ENCODE measurements around the gene OR1L6.

The OR1L6 gene

GRCh38 chr9:122781671-122782070 lies 39.6 kb downstream of the OR1L6 start:
- Histone ChIP-seq H3K4me3 (replicated peaks; ENCODE audit: low read depth, low read length) (no peak overlapping the region), H3K27me3 (replicated peaks; ENCODE audit: control insufficient read depth, insufficient read depth, low read length) (no peaks in the 10 kb centered on the region; the same call in 1 of the 2 replicates)

DNA sequence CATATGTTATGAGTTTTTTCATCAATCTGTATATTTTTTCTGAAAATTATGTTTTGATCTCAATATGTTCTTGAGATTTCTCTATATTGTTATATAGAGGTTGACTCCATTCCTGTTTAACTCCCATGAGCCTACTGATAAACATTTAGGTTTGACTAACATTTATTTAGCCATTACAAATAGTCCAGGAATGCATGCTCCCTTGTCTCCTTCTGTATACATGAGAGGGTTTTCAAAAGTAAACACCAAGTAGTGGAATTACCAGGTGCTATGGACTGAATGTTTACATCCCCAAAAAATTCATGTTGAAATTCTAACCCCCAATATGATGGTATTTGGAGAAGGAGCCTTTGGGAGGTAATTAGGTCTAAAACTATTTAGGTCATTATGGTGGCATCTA lies 43.2 kb downstream of the OR1L6 start:
- Histone ChIP-seq H3K27me3 (replicated peaks; ENCODE audit: control insufficient read depth, insufficient read depth, low read length) (no peaks in the 10 kb centered on the region), H3K36me3 (ENCODE audit: control insufficient read depth, insufficient read depth, low read length) (no peaks in the 10 kb centered on the region), H3K4me3 (replicated peaks; ENCODE audit: low read depth, low read length) (no peak overlapping the region)
- TF ChIP-seq CTCF (IDR thresholded peaks at IDR 0.05; ENCODE audit: insufficient read depth, low read length, poor library complexity, severe bottlenecking) = no peak
- DNase-seq (ENCODE audit: extremely low read depth, insufficient read length) = no peak

More at GRCh38 chr9:122781671-122782070, 39.6 kb downstream of the OR1L6 start:
- no peak for DNase-seq (ENCODE audit: extremely low read depth, insufficient read length)
- H3K36me3 ChIP-seq (ENCODE audit: control insufficient read depth, insufficient read depth, low read length) = no peaks in the 10 kb centered on the region
- no peak for TF ChIP-seq CTCF (IDR thresholded peaks at IDR 0.05; ENCODE audit: insufficient read depth, low read length, poor library complexity, severe bottlenecking)

- DNase-seq (ENCODE audit: extremely low read depth, insufficient read length) = no peak
- no peak overlapping the region for H3K4me3 ChIP-seq (replicated peaks; ENCODE audit: low read depth, low read length)
- H3K36me3 ChIP-seq (ENCODE audit: control insufficient read depth, insufficient read depth, low read length) = no peaks in the 10 kb centered on the region
- no peak for TF ChIP-seq CTCF (IDR thresholded peaks at IDR 0.05; ENCODE audit: insufficient read depth, low read length, poor library complexity, severe bottlenecking)
- H3K27me3 ChIP-seq (replicated peaks; ENCODE audit: control insufficient read depth, insufficient read depth, low read length) = no peaks in the 10 kb centered on the region
Observed at GRCh38 chr9:122786338-122786737, 44.2 kb downstream of the OR1L6 start.

GRCh38 chr9:122788831-122789230 lies 46.7 kb downstream of the OR1L6 start, which contains the start of gene OR5C1:
OR5C1 (plus strand) TSS chr9:122788933; CDS start chr9:122788933, 0 bp downstream.
- no peak within 1 kb of the TSS for H3K4me3 ChIP-seq (replicated peaks; ENCODE audit: low read depth, low read length)
- no peaks in the 10 kb centered on the region for H3K27me3 ChIP-seq (replicated peaks; ENCODE audit: control insufficient read depth, insufficient read depth, low read length)
- TF ChIP-seq CTCF (IDR thresholded peaks at IDR 0.05; ENCODE audit: insufficient read depth, low read length, poor library complexity, severe bottlenecking) = no peak
- DNase-seq (ENCODE audit: extremely low read depth, insufficient read length) = no peak
- no peaks in the 10 kb centered on the region for H3K36me3 ChIP-seq (ENCODE audit: control insufficient read depth, insufficient read depth, low read length)

GRCh38 chr9:122789256-122790046 lies 47.3 kb downstream of the OR1L6 start:
- Histone ChIP-seq H3K36me3 (ENCODE audit: control insufficient read depth, insufficient read depth, low read length) (no peaks in the 10 kb centered on the region), H3K4me3 (replicated peaks; ENCODE audit: low read depth, low read length) (no peak overlapping the region), H3K27me3 (replicated peaks; ENCODE audit: control insufficient read depth, insufficient read depth, low read length) (no peaks in the 10 kb centered on the region)
- no peak for DNase-seq (ENCODE audit: extremely low read depth, insufficient read length)
- TF ChIP-seq CTCF (IDR thresholded peaks at IDR 0.05; ENCODE audit: insufficient read depth, low read length, poor library complexity, severe bottlenecking) = no peak

All from GM06990 (cell line).